ENCODE measurements around the gene SLC47A1.

Gene SLC47A1

DNA sequence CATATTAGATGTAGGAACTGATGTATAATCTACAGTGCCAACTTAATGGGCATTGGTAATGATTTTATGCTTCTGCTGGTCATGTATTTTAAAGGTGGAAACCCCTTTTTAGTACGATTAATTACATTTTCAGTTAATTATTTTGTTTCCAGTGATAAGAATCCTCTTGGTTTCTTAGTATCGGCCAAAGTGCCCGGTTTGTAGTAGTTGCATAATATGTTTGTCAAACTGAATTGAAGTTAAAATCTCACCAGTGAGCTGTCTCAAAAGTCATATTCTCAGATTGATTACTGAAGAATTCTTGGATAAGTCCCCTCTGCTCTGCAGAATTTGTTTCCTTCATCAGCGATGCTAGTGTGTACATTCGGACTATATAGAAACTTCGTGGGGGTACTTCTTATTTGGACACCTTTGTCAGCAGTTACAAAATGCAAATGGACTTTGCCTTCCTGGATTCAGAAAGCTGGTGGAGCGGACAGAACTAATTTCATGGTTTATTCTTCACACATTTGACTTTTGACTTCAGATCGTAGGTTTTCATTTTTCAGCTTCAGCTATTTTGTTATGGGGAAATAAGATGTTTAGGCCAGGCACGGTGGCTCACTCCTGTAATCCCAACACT is 28.2 kb downstream of the SLC47A1 start:
- TF ChIP-seq, protein P1, sequence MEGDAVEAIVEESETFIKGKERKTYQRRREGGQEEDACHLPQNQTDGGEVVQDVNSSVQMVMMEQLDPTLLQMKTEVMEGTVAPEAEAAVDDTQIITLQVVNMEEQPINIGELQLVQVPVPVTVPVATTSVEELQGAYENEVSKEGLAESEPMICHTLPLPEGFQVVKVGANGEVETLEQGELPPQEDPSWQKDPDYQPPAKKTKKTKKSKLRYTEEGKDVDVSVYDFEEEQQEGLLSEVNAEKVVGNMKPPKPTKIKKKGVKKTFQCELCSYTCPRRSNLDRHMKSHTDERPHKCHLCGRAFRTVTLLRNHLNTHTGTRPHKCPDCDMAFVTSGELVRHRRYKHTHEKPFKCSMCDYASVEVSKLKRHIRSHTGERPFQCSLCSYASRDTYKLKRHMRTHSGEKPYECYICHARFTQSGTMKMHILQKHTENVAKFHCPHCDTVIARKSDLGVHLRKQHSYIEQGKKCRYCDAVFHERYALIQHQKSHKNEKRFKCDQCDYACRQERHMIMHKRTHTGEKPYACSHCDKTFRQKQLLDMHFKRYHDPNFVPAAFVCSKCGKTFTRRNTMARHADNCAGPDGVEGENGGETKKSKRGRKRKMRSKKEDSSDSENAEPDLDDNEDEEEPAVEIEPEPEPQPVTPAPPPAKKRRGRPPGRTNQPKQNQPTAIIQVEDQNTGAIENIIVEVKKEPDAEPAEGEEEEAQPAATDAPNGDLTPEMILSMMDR (IDR thresholded peaks at IDR 0.05; ENCODE audit: insufficient read depth, low read length, poor library complexity, severe bottlenecking), result no peak
- Histone ChIP-seq H3K27me3 (replicated peaks; ENCODE audit: control insufficient read depth, insufficient read depth, low read length) (no peaks in the 10 kb centered on the region), H3K36me3 (ENCODE audit: control insufficient read depth, insufficient read depth, low read length) (no peaks in the 10 kb centered on the region), H3K4me3 (replicated peaks; ENCODE audit: low read depth, low read length) (no peak overlapping the region)
- DNase-seq (ENCODE audit: extremely low read depth, insufficient read length), result no peak

DNA sequence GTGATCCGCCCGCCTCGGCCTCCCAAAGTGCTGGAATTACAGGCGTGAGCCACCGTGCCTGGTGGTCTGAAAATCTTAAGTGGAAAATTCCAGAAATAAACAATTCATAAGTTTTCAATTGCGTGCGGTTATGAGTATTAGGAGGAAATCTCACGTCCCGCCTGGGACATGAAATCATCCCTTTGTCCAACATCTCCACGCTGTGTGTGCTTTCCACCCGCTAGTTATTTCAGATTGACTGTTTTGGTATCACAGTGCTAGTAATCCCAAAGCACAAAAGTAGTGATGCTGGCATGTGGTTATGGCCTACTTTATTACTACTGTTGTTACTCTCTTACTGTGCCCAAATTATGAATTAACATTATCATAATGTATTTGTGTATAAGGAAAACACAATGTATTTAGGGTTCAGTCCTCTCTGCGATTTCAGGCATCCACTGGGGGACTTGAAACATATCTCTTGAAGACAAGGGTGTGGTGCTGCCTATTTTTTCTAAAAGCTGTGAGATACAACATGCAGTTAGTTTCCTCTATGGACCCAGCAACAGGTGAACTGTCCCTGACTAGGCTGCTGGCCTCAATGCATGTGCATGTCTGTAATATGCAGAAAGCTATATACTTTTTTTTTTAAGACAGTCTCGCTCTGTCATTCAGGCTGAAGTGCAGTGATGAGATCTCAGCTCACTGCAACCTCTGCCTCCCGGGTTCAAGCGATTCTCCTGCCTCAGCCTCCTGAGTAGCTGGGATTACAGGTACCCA is 32.3 kb downstream of the SLC47A1 start:
- Histone ChIP-seq H3K36me3 (ENCODE audit: control insufficient read depth, insufficient read depth, low read length) (no peaks in the 10 kb centered on the region), H3K4me3 (replicated peaks; ENCODE audit: low read depth, low read length) (no peak overlapping the region), H3K27me3 (replicated peaks; ENCODE audit: control insufficient read depth, insufficient read depth, low read length) (no peaks in the 10 kb centered on the region)
- TF ChIP-seq, protein P1 (IDR thresholded peaks at IDR 0.05; ENCODE audit: insufficient read depth, low read length, poor library complexity, severe bottlenecking), result no peak
- DNase-seq (ENCODE audit: extremely low read depth, insufficient read length), result no peak

DNA sequence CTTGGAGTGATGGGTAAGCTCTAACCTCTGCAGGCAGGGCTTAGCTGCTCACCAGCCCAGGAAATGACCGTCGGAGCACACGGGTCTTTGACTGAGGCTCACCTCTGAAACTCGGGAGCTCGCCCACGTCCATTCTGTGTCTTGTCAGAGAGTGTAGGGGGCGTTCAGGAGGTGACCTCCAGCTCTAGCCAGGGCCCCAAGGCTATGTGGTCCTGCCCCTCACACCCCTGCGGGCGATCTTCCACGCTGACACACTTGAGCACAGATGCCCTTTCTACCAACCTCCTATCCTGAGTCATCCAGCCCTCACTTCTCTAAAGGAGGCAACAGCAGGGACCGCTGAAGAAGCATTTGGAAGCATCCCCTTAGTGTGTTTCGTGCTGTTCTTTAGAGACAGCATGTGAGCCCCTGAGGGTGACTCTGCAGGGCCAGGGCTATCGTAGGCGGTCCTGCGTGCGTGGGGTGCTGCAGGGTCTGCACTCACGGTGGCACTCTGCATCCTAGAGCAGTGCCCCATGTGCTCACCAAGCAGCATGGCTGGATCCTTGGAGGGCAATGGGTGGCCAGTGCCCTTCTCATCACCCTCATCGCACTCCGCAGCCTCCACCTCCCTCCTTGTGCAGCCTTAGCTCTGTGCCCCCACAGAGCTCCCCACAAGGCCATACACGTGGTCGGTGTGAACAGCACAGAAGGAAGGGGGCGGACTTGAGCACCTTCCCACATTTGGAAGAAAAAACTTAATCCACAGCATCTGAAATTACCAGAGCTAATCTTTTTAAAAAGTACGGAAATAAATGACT is 33.8 kb downstream of the SLC47A1 start:
- Histone ChIP-seq H3K4me3 (replicated peaks; ENCODE audit: low read depth, low read length) (no peak overlapping the region), H3K36me3 (ENCODE audit: control insufficient read depth, insufficient read depth, low read length) (no peaks in the 10 kb centered on the region), H3K27me3 (replicated peaks; ENCODE audit: control insufficient read depth, insufficient read depth, low read length) (no peaks in the 10 kb centered on the region)
- no peak for DNase-seq (ENCODE audit: extremely low read depth, insufficient read length)
- TF ChIP-seq, protein P1 (IDR thresholded peaks at IDR 0.05; ENCODE audit: insufficient read depth, low read length, poor library complexity, severe bottlenecking), result no peak

DNA sequence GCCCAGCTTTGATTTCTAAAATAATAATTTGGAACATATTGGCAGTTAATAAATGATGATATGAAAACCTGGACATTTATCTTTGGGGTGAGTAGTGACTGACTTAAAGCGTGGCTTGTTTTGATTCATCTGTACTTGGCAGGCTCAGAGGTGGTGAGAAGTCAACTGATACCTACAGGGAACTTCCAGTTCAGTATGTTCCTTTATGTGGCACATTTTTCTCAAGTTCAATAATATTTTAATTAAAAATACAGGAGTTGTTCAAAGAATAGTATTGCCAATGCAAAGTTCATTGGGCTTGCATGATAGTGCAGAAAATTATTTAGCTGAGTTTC is 34.3 kb downstream of the SLC47A1 start:
- TF ChIP-seq, protein P1 (IDR thresholded peaks at IDR 0.05; ENCODE audit: insufficient read depth, low read length, poor library complexity, severe bottlenecking), result no peak
- no peaks in the 10 kb centered on the region for H3K36me3 ChIP-seq (ENCODE audit: control insufficient read depth, insufficient read depth, low read length)
- no peak for DNase-seq (ENCODE audit: extremely low read depth, insufficient read length)
- no peaks in the 10 kb centered on the region for H3K27me3 ChIP-seq (replicated peaks; ENCODE audit: control insufficient read depth, insufficient read depth, low read length)
- no peak overlapping the region for H3K4me3 ChIP-seq (replicated peaks; ENCODE audit: low read depth, low read length)

DNA sequence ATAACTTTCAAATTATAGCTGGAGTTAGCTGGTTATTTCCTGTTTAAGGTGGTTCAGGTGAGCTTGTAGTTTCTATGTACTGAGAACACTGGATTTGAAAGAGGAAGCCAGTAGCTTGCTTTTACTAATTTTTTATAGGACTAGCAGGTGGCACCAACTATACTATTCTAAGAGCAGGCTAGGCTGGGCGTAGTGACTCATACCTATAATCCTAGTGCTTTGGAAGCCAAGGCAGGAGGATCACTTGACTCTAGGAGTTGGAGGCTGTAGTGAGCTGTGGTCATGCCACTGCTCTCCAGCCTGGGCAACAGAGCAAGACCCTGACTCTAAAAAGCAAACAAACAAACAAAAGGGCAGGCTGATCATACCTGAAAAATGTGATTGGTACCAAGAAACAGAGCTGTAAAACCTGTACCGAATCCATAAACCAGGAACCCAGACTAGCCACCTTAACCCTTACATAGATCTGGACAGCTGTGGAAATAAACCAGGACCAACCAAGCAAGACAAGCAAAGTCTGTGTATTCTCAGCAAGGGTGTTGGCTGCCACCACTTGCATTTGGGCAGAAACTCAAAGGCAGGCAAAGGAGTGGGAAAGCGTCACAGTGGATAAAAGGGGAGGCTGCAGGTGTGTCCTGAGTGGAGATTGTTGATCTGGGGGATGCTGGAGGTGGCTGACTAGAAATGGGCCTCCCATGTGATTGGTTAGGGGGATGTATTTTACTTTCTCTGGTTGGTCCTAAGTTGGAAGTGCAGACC is 36.3 kb downstream of the SLC47A1 start:
- Histone ChIP-seq H3K4me3 (replicated peaks; ENCODE audit: low read depth, low read length) (no peak overlapping the region), H3K36me3 (ENCODE audit: control insufficient read depth, insufficient read depth, low read length) (no peaks in the 10 kb centered on the region), H3K27me3 (replicated peaks; ENCODE audit: control insufficient read depth, insufficient read depth, low read length) (no peaks in the 10 kb centered on the region)
- TF ChIP-seq, protein P1 (IDR thresholded peaks at IDR 0.05; ENCODE audit: insufficient read depth, low read length, poor library complexity, severe bottlenecking), result no peak
- DNase-seq (ENCODE audit: extremely low read depth, insufficient read length), result no peak
